Measurements from ENCODE around the gene GNAT1. TPM values are rescaled to one million over a fixed set of nuclear protein-coding genes. Genes with fewer than 3 reads are reported as not detected.

The GNAT1 gene
- total RNA-seq, 1 experiment from 2014 or later: not detected

- CTCF ChIA-PET: interaction anchor here (0.5 kb wide), 1 partner anchor 95 kb away, joined by 3 read pairs; no protein-coding TSS in a partner anchor
Measured at GRCh38 chr3:50220109-50220508, 28.7 kb downstream of the GNAT1 start.

GRCh38 chr3:50221051-50221410 is 29.6 kb downstream of the GNAT1 start:
- Histone ChIP-seq H3K9me2 (ENCODE audit: insufficient read depth) (no peaks in the 10 kb centered on the region), H4K20me1 (ENCODE audit: insufficient read depth) (no peaks in the 10 kb centered on the region), H3K4me2 (no peak overlapping the region), H3K36me3 (ENCODE audit: low read depth) (no peaks in the 10 kb centered on the region), H3K27me3 (ENCODE audit: insufficient read depth, low read depth) (no peaks in the 10 kb centered on the region), H3K4me3 (no peak overlapping the region), H3K4me1 (replicated peaks; ENCODE audit: insufficient read depth) (no peaks in the 10 kb centered on the region; the same call in 1 of the 2 replicates), H3K27ac (no peak overlapping the region), H2AFZ (no peak overlapping the region), H3K9me3 (ENCODE audit: insufficient read depth, low read depth) (no peaks in the 10 kb centered on the region), H3K79me2 (ENCODE audit: low read depth) (no peaks in the 10 kb centered on the region), H3F3A (ENCODE audit: insufficient read depth, low read depth) (no peaks in the 10 kb centered on the region)
- intact Hi-C loops (cut with micrococcal nuclease; ENCODE audit: unreplicated experiment): loop anchor here (5.0 kb wide), 1 partner anchor 679 kb away; no protein-coding TSS in a partner anchor
- no TSS peak for BruUV-seq (replicated peaks)
- no peak for TF ChIP-seq CTCF (conservative IDR thresholded peaks at IDR 0.05)
- TF ChIP-seq EZH2 (IDR thresholded peaks at IDR 0.05; ENCODE audit: low read depth): no peak
- POLR2A ChIA-PET (ENCODE audit: unreplicated experiment): no interaction called here
- CTCF ChIA-PET: no interaction called here
- DNase-seq: no peak

More at GRCh38 chr3:50220109-50220508, 28.7 kb downstream of the GNAT1 start:
- no TSS peak for BruUV-seq (replicated peaks)
- Histone ChIP-seq H3F3A (ENCODE audit: insufficient read depth, low read depth) (no peaks in the 10 kb centered on the region), H3K79me2 (ENCODE audit: low read depth) (no peaks in the 10 kb centered on the region), H2AFZ (no peak overlapping the region), H3K9me3 (ENCODE audit: insufficient read depth, low read depth) (no peaks in the 10 kb centered on the region), H3K4me3 (no peak overlapping the region), H3K27me3 (ENCODE audit: insufficient read depth, low read depth) (no peaks in the 10 kb centered on the region), H3K36me3 (ENCODE audit: low read depth) (no peaks in the 10 kb centered on the region), H3K9me2 (ENCODE audit: insufficient read depth) (no peaks in the 10 kb centered on the region), H3K4me2 (no peak overlapping the region), H3K4me1 (replicated peaks; ENCODE audit: insufficient read depth) (no peaks in the 10 kb centered on the region), H3K27ac (no peak overlapping the region), H4K20me1 (ENCODE audit: insufficient read depth) (no peaks in the 10 kb centered on the region)
- TF ChIP-seq EZH2 (IDR thresholded peaks at IDR 0.05; ENCODE audit: low read depth): no peak
- no peak for TF ChIP-seq CTCF (conservative IDR thresholded peaks at IDR 0.05)
- POLR2A ChIA-PET (ENCODE audit: unreplicated experiment): no interaction called here
- no peak for DNase-seq
- intact Hi-C loops (cut with micrococcal nuclease; ENCODE audit: unreplicated experiment): loop anchor here (5.0 kb wide), 1 partner anchor 678 kb away; no protein-coding TSS in a partner anchor

GRCh38 chr3:50221411-50222168 is 30.2 kb downstream of the GNAT1 start:
- H3K36me3 ChIP-seq (ENCODE audit: low read depth): no peaks in the 10 kb centered on the region
- no peak overlapping the region for H3K27ac ChIP-seq
- H3F3A ChIP-seq (ENCODE audit: insufficient read depth, low read depth): no peaks in the 10 kb centered on the region
- intact Hi-C loops (cut with micrococcal nuclease; ENCODE audit: unreplicated experiment): loop anchor here (5.0 kb wide), 1 partner anchor 679 kb away; no protein-coding TSS in a partner anchor
- no peaks in the 10 kb centered on the region for H3K9me3 ChIP-seq (ENCODE audit: insufficient read depth, low read depth)
- CTCF ChIA-PET: no interaction called here
- POLR2A ChIA-PET (ENCODE audit: unreplicated experiment): interaction anchor here (0.6 kb wide), 1 partner anchor 1673 kb away, joined by 4 read pairs; no protein-coding TSS in a partner anchor
- H3K27me3 ChIP-seq (ENCODE audit: insufficient read depth, low read depth): no peaks in the 10 kb centered on the region
- no TSS peak for BruUV-seq (replicated peaks)
- TF ChIP-seq EZH2 (IDR thresholded peaks at IDR 0.05; ENCODE audit: low read depth) (no peak), CTCF (conservative IDR thresholded peaks at IDR 0.05) (no peak)
- DNase-seq: no peak
- H3K4me1 ChIP-seq (replicated peaks; ENCODE audit: insufficient read depth): no peaks in the 10 kb centered on the region; the same call in 1 of the 2 replicates
- H3K79me2 ChIP-seq (ENCODE audit: low read depth): no peaks in the 10 kb centered on the region
- H2AFZ ChIP-seq: no peak overlapping the region
- no peaks in the 10 kb centered on the region for H3K9me2 ChIP-seq (ENCODE audit: insufficient read depth)
- no peaks in the 10 kb centered on the region for H4K20me1 ChIP-seq (ENCODE audit: insufficient read depth)
- no peak overlapping the region for H3K4me2 ChIP-seq
- no peak overlapping the region for H3K4me3 ChIP-seq
